Suppressor macrophage treated with lipopolysaccharide for 4 hours (primary cell): ENCODE results near the gene SIGLEC12.
"Not testable (repeated sequence)": the region's sequence is repeated elsewhere in the genome, so short reads cannot be mapped to it uniquely, and the experiment has no call there.

ENCODE experiments used
- DNase-seq: peaks from one replicate; pipeline ENCODE4 v3.0.0-alpha.2; 2020

SIGLEC12 gene

GRCh38 chr19:51521781-51522180, 20.2 kb upstream of the SIGLEC12 start:
- DNase-seq: no peak

GRCh38 chr19:51521357-51521756, 19.8 kb upstream of the SIGLEC12 start:
- no peak for DNase-seq

- DNase-seq: no peak
These were observed 19.1 kb upstream of the SIGLEC12 start for GRCh38 chr19:51520728-51521127.

GRCh38 chr19:51514866-51515481, 13.4 kb upstream of the SIGLEC12 start:
- peak; percentile 86 for DNase-seq

- no peak for DNase-seq
These were observed 12.4 kb upstream of the SIGLEC12 start for GRCh38 chr19:51513968-51514367.

GRCh38 chr19:51511353-51511752, 9.8 kb upstream of the SIGLEC12 start:
- peak; percentile 55 for DNase-seq

- DNase-seq: no peak
These were observed 8.4 kb upstream of the SIGLEC12 start for GRCh38 chr19:51509823-51510660.

GRCh38 chr19:51508059-51508733, 6.6 kb upstream of the SIGLEC12 start:
- peak; percentile 23 for DNase-seq

- peak; percentile 75 for DNase-seq
These were observed 6.0 kb upstream of the SIGLEC12 start for GRCh38 chr19:51507640-51508058.

GRCh38 chr19:51507192-51507591, 5.6 kb upstream of the SIGLEC12 start:
- DNase-seq: peak; percentile 59

- DNase-seq: no peak
These were observed 4.3 kb upstream of the SIGLEC12 start for GRCh38 chr19:51505904-51506303.

- no peak for DNase-seq
These were observed 2.3 kb upstream of the SIGLEC12 start for GRCh38 chr19:51503896-51504295.

- DNase-seq: peak; percentile 72
These were observed 1.8 kb upstream of the SIGLEC12 start for GRCh38 chr19:51503286-51503817.

GRCh38 chr19:51500931-51501330, 669 bp downstream of the SIGLEC12 start:
- not testable (repeated sequence) for DNase-seq

- DNase-seq: no peak
These were observed 3.9 kb downstream of the SIGLEC12 start for GRCh38 chr19:51497666-51498065.

GRCh38 chr19:51493776-51494175, 7.8 kb downstream of the SIGLEC12 start:
- DNase-seq: peak; percentile 59

GRCh38 chr19:51491586-51491985, 10.0 kb downstream of the SIGLEC12 start:
- DNase-seq: no peak

GRCh38 chr19:51490676-51491075, 10.9 kb downstream of the SIGLEC12 start:
- no peak for DNase-seq

GRCh38 chr19:51489113-51489512, 12.5 kb downstream of the SIGLEC12 start:
- DNase-seq: no peak

GRCh38 chr19:51488491-51488890, 13.1 kb downstream of the SIGLEC12 start:
- DNase-seq: no peak

GRCh38 chr19:51485960-51486660, 15.5 kb downstream of the SIGLEC12 start:
- DNase-seq: no peak

GRCh38 chr19:51480590-51480989, 21.0 kb downstream of the SIGLEC12 start:
- DNase-seq: no peak
